GM12874 (cell line): ENCODE data around the gene POLR3GL.
A peak's percentile ranks its signal among the peaks of the same experiment; 100 is the strongest.

Source experiments
- CTCF ChIP-seq: IDR thresholded peaks from 2 replicates; pipeline ENCODE4 v1.5.1; 2011; ENCODE audit warnings: low read depth, mild to moderate bottlenecking, control low read depth, low read length, moderate library complexity; ENCODE audit not compliant: insufficient read depth

The POLR3GL gene

GRCh38 chr1:145927063-145927886, 37.2 kb upstream of the POLR3GL start, which contains the start of gene RBM8A:
Gene RBM8A, minus strand, starts transcription at chr1:145927484. Its CDS starts 58 bp downstream, at chr1:145927426.
- TF ChIP-seq CTCF, result peak; percentile 65

GRCh38 chr1:145927916-145928643, 36.4 kb upstream of the POLR3GL start:
- TF ChIP-seq CTCF, result no peak

GRCh38 chr1:145935708-145936107, 28.8 kb upstream of the POLR3GL start:
- no peak for TF ChIP-seq CTCF

GRCh38 chr1:145936247-145936646, 28.2 kb upstream of the POLR3GL start:
- TF ChIP-seq CTCF, result no peak

- no peak for TF ChIP-seq CTCF
Measured at GRCh38 chr1:145937436-145937835, 27.1 kb upstream of the POLR3GL start.

- no peak for TF ChIP-seq CTCF
Measured at GRCh38 chr1:145942405-145942804, 22.1 kb upstream of the POLR3GL start.

- TF ChIP-seq CTCF, result no peak
Measured at GRCh38 chr1:145942871-145943270, 21.6 kb upstream of the POLR3GL start.
